GM19452 (cell line): ENCODE data around the gene PTPRM.

ENCODE experiments used
- ATAC-seq: cut with Tn5 transposase; IDR thresholded peaks from one replicate; pipeline ENCODE4 v1.9.1; 2021; ENCODE audit not compliant: unreplicated experiment

The PTPRM gene

GRCh38 chr18:7980136-7980535, 413.0 kb downstream of the PTPRM start:
- no peak for ATAC-seq

- no peak for ATAC-seq
These were observed 413.5 kb downstream of the PTPRM start for GRCh38 chr18:7980656-7981055.

DNA sequence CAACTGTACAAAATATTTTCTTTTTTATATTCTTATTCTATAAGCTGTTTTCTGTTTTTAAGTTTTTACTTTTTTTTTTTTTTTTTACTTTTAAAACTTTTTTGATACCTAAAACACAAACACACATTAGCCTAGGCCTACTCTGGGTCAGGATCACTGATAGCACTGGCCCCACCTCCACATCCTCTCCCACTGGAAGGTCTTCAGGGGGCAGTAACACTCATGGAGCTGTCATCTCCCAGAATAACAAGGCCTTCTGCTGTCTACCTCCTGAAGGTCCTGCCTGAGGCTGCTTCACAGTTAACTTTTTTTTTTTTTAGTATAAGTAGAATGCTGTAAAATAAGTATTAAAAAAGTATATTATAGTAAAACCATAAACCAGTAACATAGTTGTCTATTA, 415.1 kb downstream of the PTPRM start:
- ATAC-seq = no peak

DNA sequence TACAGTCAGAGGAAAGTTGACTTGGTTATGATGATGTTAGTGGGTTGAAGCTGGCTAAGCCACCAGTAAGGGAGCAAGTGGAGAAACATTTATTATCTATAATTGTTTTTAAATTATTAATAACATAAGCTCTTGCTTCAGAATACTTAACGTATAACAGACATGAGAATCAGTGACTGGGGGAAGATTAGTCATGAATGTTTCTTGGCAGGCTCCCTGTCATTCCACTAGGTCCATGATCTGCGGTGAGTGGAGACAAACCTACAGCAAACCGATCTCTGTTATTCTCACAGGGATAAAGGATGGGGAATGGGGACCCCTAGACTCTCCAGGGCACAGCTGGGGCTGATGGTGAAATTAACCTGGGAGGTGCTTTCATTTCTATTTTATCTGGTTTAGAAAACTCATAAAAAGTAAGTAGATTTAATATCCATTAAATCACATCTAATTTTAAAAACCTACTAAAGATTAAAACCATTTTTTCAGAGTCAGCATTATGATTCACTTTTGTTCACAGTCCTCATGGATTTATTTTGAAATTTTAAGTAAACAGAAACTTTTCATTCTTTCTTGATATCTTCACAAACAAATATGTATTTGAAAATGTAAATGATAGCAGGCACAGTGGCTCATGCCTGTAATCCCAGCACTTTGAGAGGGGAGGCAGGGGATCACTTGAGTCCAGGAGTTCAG, 420.3 kb downstream of the PTPRM start:
- ATAC-seq = no peak

DNA sequence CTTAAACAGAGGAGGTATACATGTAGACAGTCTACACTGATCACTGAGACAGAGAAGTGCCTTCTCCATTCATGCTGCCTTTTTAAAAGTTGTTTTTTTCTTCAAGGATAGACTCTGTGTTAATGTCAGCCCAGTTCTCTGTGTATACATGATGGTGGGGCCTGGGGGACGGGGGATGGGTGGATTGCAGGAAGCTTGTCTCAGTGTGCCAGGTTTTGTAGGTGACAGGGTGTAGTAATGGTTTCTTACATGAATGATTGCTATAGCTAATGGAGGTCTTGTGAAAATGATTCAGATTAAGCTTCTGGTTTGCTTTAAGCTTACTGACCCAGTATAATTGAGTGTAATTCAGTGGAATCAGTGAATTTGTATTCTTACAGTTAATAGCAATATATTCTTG, 423.6 kb downstream of the PTPRM start:
- ATAC-seq = no peak

DNA sequence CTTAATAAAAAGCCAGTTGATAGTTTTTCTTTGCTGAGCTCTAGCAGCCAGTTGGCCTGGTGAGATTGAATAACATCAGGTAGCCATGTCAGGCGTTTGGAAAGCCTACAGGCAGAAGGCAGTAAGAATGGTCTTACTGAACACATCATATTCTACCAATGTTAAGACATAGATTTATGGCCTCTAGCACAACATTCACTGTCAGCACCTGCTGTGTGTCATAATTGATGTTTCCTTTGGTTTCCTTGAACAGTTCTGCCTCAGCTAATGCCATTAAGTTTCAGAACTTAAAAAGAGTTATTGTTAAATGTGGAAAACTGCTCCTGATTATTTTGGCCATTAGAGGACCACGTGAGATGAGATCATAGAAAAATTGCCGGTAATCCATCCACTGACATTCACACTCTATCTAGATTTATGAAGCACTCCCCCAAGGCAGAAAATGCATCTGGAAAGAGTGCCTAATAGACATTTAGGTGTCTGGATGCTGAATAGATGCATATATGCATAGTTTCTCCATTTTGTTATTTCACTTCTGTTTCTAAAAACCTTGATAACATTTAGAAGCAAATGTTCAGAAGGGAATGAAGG, 434.7 kb downstream of the PTPRM start:
- ATAC-seq = no peak

DNA sequence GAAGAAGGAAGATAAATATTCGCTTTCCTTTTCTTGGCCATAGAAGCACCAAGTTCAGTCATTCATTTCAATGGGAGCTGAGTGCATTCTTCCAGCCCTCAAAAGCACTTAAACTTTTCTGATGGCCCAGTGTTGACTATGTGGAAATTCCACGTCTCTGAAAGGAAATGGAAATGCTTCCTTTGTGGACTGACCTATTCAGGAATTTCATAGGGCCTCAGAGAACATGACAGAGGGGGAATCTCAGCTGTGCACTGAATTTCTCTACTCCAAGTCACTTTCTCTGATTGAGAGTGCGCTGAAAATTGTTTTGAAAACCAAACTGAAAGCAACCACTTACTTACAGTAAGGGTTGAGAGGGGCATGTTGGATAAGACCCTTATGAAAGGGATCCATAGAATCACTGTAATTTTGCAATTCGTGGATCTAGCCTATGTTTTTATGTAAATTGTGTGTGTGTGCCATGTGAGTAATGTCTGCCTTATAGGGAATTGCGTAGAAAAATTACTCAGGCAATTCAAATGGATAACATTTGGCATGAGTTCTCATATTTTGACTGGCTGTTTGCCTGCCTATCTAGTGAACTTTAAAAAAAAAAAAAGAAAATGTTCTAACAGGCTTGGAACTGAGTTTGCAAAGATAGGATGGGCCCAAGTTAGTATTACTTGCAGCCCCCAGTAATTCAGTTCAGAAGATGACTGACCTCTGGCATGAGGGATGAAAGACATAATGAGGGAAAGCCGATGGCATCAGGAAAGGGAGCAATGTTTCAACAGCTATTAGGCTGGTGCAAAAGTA, 437.0 kb downstream of the PTPRM start:
- ATAC-seq = no peak

DNA sequence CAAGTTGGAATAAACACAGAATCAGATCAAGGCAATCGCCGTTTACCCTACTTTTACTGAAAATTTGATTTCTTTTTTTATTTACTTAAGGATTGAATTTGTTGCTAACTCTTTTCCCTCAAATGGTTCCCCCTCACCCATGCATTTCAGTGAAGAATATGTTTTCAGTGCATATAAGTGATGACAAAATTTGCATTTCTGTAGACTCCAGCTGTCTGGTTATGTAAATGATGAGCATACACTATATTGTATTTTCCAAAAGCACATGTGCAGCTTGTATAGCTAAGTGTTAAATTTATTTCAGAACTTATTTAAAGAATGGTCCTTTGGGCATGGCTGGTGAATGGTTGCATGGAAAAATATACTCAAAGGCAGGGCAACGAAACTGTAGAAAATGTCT, 437.7 kb downstream of the PTPRM start:
- no peak for ATAC-seq

- ATAC-seq = no peak
These were observed 438.9 kb downstream of the PTPRM start for GRCh38 chr18:8005870-8006569.

- no peak for ATAC-seq
These were observed 439.9 kb downstream of the PTPRM start for GRCh38 chr18:8006979-8007378.

GRCh38 chr18:8008033-8008432, 440.9 kb downstream of the PTPRM start:
- ATAC-seq = no peak

- ATAC-seq = no peak
These were observed 444.2 kb downstream of the PTPRM start for GRCh38 chr18:8011361-8011760.

- ATAC-seq = no peak
These were observed 444.8 kb downstream of the PTPRM start for GRCh38 chr18:8011906-8012305.

DNA sequence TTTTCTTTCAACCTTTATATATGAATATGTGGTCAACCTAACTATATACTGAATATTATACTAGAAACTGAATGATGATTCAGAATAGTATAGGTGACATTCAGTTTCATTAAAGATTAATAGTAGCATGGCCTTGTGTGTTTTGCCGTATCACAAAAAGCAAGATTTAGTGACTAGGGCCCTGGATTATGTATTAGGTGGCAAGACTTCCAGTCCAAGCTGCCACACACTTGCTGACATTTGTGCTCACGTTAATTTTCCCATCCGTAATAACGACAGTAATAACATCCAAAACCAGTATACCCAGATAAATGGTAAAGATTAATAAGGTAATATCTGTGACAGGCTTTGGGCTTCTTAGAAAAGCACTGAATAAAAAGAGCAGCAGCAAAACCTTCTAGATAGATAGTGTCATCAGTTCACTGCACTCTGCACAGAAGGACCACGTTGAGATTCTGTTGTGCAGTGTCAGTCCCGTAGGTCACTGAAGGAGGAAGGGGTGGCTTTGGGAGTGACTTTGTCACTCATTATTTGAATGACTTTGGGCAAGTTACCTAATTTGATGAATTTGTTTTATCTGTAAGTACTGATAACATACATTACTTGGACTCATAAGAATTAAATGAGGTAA, 451.7 kb downstream of the PTPRM start:
- no peak for ATAC-seq

- ATAC-seq = no peak
These were observed 452.5 kb downstream of the PTPRM start for GRCh38 chr18:8019600-8019999.

DNA sequence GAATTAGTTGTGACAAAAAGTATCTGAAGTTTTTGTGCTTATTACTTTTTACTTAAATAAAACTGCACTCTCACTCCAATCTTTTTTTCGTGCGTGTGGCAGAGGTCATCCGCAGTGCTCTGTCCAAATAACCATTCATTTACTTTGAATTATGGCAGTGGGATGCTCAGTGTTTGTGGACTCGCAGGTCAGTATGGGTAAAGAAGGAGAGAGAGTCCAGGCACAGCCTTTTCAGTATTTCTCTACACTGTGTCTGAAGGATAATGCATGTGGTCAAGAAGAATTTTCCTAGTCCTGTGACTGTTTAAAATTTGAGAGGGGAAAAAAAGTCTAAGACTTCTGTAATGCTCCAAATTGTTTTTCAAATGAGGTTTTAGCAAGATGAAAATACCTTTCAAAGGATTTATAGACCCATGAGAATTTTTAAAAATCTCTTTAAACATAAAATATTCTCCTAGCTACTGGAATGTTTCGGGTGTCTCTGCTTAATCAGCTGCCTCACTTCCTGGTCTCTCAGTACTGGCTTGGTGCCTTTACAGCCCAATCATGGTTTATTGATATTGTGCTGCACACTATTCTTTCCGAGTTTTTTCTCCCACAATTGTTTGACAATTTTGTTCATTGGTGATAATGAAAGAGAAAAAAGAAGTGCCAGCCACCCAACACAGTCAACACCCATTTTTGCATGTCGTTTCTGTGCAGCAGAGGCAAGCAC, 453.2 kb downstream of the PTPRM start:
- no peak for ATAC-seq

DNA sequence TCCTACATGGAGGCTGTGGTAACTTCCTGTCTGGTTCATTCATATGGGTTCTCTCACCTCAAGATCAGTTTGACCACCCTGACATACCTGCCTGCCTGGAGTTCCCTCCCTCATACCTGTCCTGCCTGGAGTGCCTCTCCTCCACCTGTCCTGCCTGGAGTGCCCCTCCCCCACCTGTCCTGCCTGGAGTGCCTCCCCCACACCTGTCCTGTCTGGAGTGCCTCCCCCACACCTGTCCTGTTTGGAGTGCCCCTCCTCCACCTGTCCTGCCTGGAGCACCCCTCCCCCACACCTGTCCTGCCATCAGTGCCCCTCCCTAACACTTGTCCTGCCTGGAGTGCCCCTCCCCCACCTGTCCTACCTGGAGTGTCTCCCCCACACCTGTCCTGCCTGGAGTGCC, 461.9 kb downstream of the PTPRM start:
- no peak for ATAC-seq

- no peak for ATAC-seq
These were observed 462.6 kb downstream of the PTPRM start for GRCh38 chr18:8029731-8030130.

DNA sequence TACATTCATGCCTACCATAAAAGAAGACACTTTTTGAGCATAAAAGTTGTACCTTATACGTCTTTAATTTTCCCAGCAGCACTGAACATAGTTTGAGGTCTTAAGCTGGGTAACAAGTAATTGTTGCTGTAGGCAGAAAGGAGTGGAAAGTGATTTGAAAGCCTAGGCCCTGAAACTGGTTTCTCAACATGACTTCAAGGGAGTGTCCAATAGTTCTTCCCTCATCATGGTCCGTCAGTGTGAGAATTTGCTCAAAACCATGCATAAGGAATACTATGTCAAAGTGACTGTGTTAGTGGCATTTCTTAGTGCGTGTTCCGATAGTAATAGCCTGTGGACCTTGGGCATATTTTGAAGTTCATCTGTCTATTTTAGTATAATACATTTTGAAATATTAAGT, 463.1 kb downstream of the PTPRM start:
- ATAC-seq = no peak

GRCh38 chr18:8031496-8031895, 464.4 kb downstream of the PTPRM start:
- no peak for ATAC-seq

- ATAC-seq = no peak
These were observed 467.6 kb downstream of the PTPRM start for GRCh38 chr18:8034674-8035073.
